Thoracic aorta (tissue), 2 donors: ENCODE measurements around the gene GSG1. TPM values are rescaled to one million over a fixed set of nuclear protein-coding genes. Genes with fewer than 3 reads are reported as not detected.

Experiments
- ATAC-seq: fragments of 150-250 bp; one replicate; pipeline ENCODE4 v1.8.0; 2017; ENCODE audit warnings: low read depth; ENCODE audit not compliant: insufficient number of reproducible peaks, low FRiP score
- DNase-seq: peaks from one replicate; pipeline ENCODE4 v3.0.0-alpha.2; 2020; ENCODE audit warnings: low spot score
- H3K27ac ChIP-seq, 2 donors: fragments of 200-600 bp; sonication (generic); 1 replicate in 1 of 2; 2 replicates in 1 of 2; pipeline ENCODE4 v1.5.1; 2016; ENCODE audit warnings: mild to moderate bottlenecking in 2 of 2, moderate library complexity in 2 of 2
- H3K27me3 ChIP-seq: fragments of 200-600 bp; sonication (generic); replicated peaks from 2 replicates; pipeline ENCODE4 v1.6.0; 2016; ENCODE audit warnings: mild to moderate bottlenecking; ENCODE audit not compliant: insufficient read depth
- H3K36me3 ChIP-seq: fragments of 200-600 bp; sonication (generic); one replicate; pipeline ENCODE4 v1.5.1; 2016
- H3K4me1 ChIP-seq, 2 donors: fragments of 200-600 bp; sonication (generic); 1 replicate in 1 of 2; 2 replicates in 1 of 2; pipeline versions ENCODE4 v1.5.1 to v1.6.0; 2016; ENCODE audit warnings: low read depth in 2 of 2, mild to moderate bottlenecking in 1 of 2; ENCODE audit not compliant: control insufficient read depth in 1 of 2
- H3K4me3 ChIP-seq: fragments of 200-600 bp; sonication (generic); 2 replicates; pipeline ENCODE4 v1.5.1; 2016; ENCODE audit warnings: mild to moderate bottlenecking
- H3K9me3 ChIP-seq: fragments of 200-600 bp; sonication (generic); 2 replicates; pipeline ENCODE4 v1.5.1; 2016
- total RNA-seq, 2 donors: library from RNA; depleted of rRNA; stranded (reverse); fragments of >200 nt; gene quantifications; one replicate each; pipeline versions ENCODE4 v1.1.0 to v1.2.3, GENCODE V29; 2016
- TF ChIP-seq, protein P1 (sequence below): fragments of 200-600 bp; sonication (generic); IDR thresholded peaks from one replicate; pipeline ENCODE4 v1.5.1; 2019; ENCODE audit warnings: antibody characterized with exemption

Gene GSG1
- total RNA-seq, 2 donors from 2014 or later: not detected

DNA sequence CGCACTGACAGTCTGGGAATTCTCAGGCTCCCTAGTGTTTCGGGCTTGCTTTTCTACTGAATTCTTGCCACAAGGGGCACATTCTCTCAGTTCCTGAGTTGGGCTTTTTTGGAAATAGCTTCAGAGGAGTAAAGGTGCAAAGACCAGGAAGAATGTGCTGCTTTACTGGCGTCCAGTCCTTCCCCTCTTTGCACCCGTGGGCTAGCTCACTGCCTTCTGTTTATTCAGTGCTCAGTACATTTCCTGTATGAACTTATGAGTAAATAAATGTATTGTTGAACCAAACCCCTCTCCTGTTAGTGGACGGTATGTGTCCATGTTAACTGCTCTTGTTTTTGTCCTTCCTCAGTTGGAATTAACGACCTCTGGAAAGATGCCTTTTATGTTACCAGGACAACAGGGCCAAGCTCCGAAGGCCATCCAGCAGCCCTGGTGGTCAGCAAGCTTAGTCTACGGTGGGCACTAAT, 24.0 kb downstream of the GSG1 start:
- Histone ChIP-seq H3K4me1 (no peaks in the 10 kb centered on the region), H3K27me3 (no peaks in the 10 kb centered on the region), H3K36me3 (no peaks in the 10 kb centered on the region), H3K27ac (no peak overlapping the region), H3K4me3 (no peak overlapping the region), H3K9me3 (no peaks in the 10 kb centered on the region)
- TF ChIP-seq, protein P1, sequence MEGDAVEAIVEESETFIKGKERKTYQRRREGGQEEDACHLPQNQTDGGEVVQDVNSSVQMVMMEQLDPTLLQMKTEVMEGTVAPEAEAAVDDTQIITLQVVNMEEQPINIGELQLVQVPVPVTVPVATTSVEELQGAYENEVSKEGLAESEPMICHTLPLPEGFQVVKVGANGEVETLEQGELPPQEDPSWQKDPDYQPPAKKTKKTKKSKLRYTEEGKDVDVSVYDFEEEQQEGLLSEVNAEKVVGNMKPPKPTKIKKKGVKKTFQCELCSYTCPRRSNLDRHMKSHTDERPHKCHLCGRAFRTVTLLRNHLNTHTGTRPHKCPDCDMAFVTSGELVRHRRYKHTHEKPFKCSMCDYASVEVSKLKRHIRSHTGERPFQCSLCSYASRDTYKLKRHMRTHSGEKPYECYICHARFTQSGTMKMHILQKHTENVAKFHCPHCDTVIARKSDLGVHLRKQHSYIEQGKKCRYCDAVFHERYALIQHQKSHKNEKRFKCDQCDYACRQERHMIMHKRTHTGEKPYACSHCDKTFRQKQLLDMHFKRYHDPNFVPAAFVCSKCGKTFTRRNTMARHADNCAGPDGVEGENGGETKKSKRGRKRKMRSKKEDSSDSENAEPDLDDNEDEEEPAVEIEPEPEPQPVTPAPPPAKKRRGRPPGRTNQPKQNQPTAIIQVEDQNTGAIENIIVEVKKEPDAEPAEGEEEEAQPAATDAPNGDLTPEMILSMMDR: no peak
- DNase-seq (no peak), ATAC-seq (no peak)

DNA sequence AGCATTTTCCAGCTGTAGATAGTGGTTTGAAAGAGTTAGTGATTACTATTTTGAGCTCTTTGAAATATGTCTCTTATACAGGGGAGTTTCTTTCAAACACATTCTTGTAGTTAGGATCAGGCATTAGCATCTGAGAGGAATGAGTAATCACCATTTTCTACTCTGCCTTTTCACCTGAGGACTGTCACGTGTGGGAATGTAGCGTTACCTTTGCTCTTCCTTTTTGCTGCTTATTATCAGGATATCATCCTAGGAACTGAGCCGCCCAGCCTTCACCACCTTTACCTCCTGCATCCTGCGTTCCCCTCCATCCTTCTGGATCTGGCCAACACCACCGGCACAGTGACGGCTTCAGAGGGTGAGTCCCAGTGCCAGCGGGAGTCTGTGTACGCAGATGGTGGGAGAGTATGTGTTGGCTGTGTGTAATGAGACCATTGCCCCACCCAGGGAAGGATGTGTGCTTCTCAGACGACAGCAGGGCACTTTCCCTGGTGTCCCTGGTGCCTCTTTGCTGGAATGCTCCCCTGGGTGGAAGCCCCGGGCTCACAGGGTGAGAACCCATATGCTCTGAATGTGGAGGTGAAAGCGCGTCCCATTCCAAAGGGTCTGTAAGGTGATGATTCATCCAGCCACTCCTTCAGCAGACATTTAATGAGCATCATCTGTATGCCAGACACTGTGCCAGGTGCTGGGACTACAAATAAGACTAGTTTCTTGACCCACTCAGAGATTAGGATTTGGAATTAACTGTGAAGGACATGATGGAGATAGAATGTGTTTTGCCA, 27.5 kb downstream of the GSG1 start:
- ATAC-seq: no peak
- no peaks in the 10 kb centered on the region for H3K36me3 ChIP-seq

DNA sequence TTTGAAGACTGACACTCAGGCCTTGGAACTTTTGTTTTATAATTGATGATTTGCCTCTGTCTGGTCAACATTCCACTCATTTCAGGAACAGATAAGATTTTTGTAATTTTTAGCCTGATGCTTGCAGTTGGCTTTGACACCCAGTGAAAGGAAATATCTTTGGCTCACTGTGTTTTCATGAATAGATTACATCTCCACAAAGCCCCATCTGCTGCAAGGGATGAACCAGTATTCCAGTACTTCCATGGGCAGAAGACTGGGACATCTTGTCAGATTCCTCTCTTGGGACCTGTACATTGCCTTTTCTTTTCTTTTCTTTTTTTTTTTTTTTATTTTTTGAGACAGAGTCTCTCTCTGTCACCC, 28.4 kb downstream of the GSG1 start:
- H3K36me3 ChIP-seq: no peaks in the 10 kb centered on the region
- no peaks in the 10 kb centered on the region for H3K27me3 ChIP-seq
- TF ChIP-seq, protein P1: no peak
- H3K27ac ChIP-seq: no peak overlapping the region
- no peak overlapping the region for H3K4me3 ChIP-seq
- ATAC-seq (no peak), DNase-seq (no peak)
- no peaks in the 10 kb centered on the region for H3K4me1 ChIP-seq
- no peaks in the 10 kb centered on the region for H3K9me3 ChIP-seq

More for the DNA sequence above, 27.5 kb downstream of the GSG1 start:
- TF ChIP-seq, protein P1: no peak
- Histone ChIP-seq H3K9me3 (no peaks in the 10 kb centered on the region), H3K4me1 (no peaks in the 10 kb centered on the region), H3K27ac (no peak overlapping the region), H3K27me3 (no peaks in the 10 kb centered on the region), H3K4me3 (no peak overlapping the region)
- DNase-seq: no peak

DNA sequence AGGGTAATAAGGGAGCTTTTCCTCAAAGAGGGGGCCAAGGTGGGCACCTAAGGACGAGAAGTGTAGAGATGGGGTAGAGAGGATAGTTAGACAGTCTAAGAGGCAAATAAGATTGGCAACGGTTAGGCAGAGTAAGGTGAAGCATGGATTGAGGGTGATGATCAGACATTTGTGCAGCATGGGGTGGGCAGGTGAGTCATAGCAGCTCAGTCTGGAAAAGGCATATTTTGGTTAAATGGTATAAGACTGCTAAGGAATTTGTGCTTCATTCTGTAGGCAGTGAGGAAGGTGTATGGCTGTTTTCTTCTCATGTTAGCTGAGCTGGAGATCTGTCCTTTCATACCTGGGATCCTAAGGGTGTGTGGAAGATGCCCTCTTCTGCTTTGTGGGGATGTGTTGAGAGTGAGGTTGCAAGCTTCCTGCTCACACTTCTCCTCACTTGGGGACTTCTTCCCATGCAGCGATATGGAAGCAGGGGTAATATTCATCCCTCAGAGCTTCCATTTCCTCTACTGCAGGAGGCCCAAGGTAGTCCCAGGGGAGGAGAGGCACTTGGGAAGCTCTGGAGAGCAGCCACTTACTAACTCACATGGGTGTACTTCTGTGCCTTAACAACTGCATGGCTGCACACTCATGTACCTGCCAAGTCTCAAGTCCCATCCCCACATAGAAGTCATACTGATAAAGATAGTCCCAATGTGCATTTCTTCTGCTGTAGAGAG, 28.9 kb downstream of the GSG1 start:
- no peak overlapping the region for H3K4me3 ChIP-seq
- DNase-seq: no peak
- TF ChIP-seq, protein P1: no peak
- no peaks in the 10 kb centered on the region for H3K36me3 ChIP-seq
- no peak overlapping the region for H3K27ac ChIP-seq
- no peaks in the 10 kb centered on the region for H3K4me1 ChIP-seq
- no peaks in the 10 kb centered on the region for H3K27me3 ChIP-seq
- H3K9me3 ChIP-seq: no peaks in the 10 kb centered on the region
- no peak for ATAC-seq

DNA sequence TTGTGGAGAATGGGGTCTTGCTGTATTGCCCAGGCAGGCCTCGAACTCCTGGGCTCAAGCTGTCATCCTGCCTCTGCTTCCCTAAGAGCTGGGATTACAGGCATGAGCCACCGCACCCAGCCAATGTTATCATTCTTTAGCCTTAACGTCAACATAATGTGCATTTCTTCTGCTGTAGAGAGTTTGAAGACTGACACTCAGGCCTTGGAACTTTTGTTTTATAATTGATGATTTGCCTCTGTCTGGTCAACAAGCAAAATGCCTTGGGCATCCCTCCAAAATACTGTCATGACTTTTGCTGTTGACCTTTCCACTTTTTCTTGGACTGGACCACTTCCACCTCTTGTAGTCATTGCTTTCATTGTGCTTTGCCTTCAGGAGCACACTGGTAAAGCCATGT, 30.3 kb downstream of the GSG1 start:
- Histone ChIP-seq H3K4me3 (no peak overlapping the region), H3K27me3 (no peaks in the 10 kb centered on the region), H3K4me1 (no peaks in the 10 kb centered on the region), H3K36me3 (no peaks in the 10 kb centered on the region), H3K9me3 (no peaks in the 10 kb centered on the region), H3K27ac (no peak overlapping the region)
- DNase-seq (no peak), ATAC-seq (no peak)
- TF ChIP-seq, protein P1: no peak
